ENCODE data around the gene ACAD11. TPM values are rescaled to one million over a fixed set of nuclear protein-coding genes. Genes with fewer than 3 reads are reported as not detected.

The ACAD11 gene, protein sequence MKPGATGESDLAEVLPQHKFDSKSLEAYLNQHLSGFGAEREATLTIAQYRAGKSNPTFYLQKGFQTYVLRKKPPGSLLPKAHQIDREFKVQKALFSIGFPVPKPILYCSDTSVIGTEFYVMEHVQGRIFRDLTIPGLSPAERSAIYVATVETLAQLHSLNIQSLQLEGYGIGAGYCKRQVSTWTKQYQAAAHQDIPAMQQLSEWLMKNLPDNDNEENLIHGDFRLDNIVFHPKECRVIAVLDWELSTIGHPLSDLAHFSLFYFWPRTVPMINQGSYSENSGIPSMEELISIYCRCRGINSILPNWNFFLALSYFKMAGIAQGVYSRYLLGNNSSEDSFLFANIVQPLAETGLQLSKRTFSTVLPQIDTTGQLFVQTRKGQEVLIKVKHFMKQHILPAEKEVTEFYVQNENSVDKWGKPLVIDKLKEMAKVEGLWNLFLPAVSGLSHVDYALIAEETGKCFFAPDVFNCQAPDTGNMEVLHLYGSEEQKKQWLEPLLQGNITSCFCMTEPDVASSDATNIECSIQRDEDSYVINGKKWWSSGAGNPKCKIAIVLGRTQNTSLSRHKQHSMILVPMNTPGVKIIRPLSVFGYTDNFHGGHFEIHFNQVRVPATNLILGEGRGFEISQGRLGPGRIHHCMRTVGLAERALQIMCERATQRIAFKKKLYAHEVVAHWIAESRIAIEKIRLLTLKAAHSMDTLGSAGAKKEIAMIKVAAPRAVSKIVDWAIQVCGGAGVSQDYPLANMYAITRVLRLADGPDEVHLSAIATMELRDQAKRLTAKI
- 10 to 100 TPM in 1 of 2 donors, 1 to 10 TPM in 1; 8.4 to 10.6 TPM for polyA plus RNA-seq

- Histone ChIP-seq H3K27ac (ENCODE audit: low read depth in 2 of 2, low read length in 1 of 2) (peak within 1 kb of the TSS; percentile 90 to 92), H3K9me3 (ENCODE audit: control insufficient read depth in 2 of 2, insufficient read depth in 1 of 2, low read depth in 1 of 2, low read length in 1 of 2) (no peaks in the 10 kb centered on the region), H3K36me3 (ENCODE audit: control insufficient read depth in 2 of 2, insufficient read depth in 2 of 2, low read length in 1 of 2) (no peaks in the 10 kb centered on the region), H3K4me3 (ENCODE audit: low read depth in 1 of 2, low read length in 2 of 2) (peak within 1 kb of the TSS; percentile 92 to 99), H3K27me3 (ENCODE audit: control insufficient read depth in 1 of 2, insufficient read depth in 2 of 2, low read length in 2 of 2) (no peaks in the 10 kb centered on the region), H3K4me1 (ENCODE audit: control insufficient read depth in 2 of 2, insufficient read depth in 2 of 2, low read length in 1 of 2) (no peaks in the 10 kb centered on the region)
- 0 to 1% methylated on average over 34 of the region's 34 CpGs for WGBS, 2 donors
Observed at GRCh38 chr3:132659365-132660051, at the start of gene ACAD11. Gene ACAD11 (minus strand): TSS chr3:132659809. CDS start chr3:132659751, 58 bp downstream.

- Histone ChIP-seq H3K27ac (ENCODE audit: low read depth in 2 of 2, low read length in 1 of 2) (no peak overlapping the region), H3K4me3 (ENCODE audit: low read depth in 1 of 2, low read length in 2 of 2) (no peak overlapping the region), H3K4me1 (ENCODE audit: control insufficient read depth in 2 of 2, insufficient read depth in 2 of 2, low read length in 1 of 2) (no peaks in the 10 kb centered on the region), H3K36me3 (ENCODE audit: control insufficient read depth in 2 of 2, insufficient read depth in 2 of 2, low read length in 1 of 2) (peaks cover 3 to 10% of the 10 kb centered on the region in 2 donors), H3K9me3 (ENCODE audit: control insufficient read depth in 2 of 2, insufficient read depth in 1 of 2, low read depth in 1 of 2, low read length in 1 of 2) (no peaks in the 10 kb centered on the region), H3K27me3 (ENCODE audit: control insufficient read depth in 1 of 2, insufficient read depth in 2 of 2, low read length in 2 of 2) (no peaks in the 10 kb centered on the region)
- WGBS, 2 donors, result 74 to 93% methylated on average over 2 of the region's 2 CpGs
Observed at GRCh38 chr3:132703733-132704132, 44.1 kb upstream of the ACAD11 start.

DNA sequence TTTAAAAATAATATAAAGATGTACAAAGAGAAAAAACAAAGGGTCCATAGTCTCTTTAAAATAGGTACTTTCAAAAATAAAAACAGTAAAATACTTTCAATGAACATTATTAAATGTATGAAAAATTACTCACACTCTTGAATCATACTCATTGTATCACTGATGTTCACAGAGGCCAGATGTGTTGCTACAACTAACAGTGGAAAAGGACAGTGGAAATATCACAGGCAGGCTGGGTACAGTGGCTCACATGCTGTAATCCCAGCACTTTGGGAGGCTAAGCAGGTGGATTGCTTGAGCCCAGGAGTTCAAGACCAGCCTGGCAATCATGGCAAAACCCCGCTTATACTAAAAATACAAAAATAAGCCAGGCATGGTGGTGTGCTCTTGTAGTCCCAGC is 35.8 kb upstream of the ACAD11 start:
- H3K27ac ChIP-seq (ENCODE audit: low read depth in 2 of 2, low read length in 1 of 2), result no peak overlapping the region
- H3K4me1 ChIP-seq (ENCODE audit: control insufficient read depth in 2 of 2, insufficient read depth in 2 of 2, low read length in 1 of 2), result no peaks in the 10 kb centered on the region
- no peak overlapping the region for H3K4me3 ChIP-seq (ENCODE audit: low read depth in 1 of 2, low read length in 2 of 2)
- no peaks in the 10 kb centered on the region for H3K27me3 ChIP-seq (ENCODE audit: control insufficient read depth in 1 of 2, insufficient read depth in 2 of 2, low read length in 2 of 2)
- peaks cover 7 to 9% of the 10 kb centered on the region in 2 donors for H3K36me3 ChIP-seq (ENCODE audit: control insufficient read depth in 2 of 2, insufficient read depth in 2 of 2, low read length in 1 of 2)
- H3K9me3 ChIP-seq (ENCODE audit: control insufficient read depth in 2 of 2, insufficient read depth in 1 of 2, low read depth in 1 of 2, low read length in 1 of 2), result no peaks in the 10 kb centered on the region
- 97 to 98% methylated on average over 1 of the region's 1 CpG for WGBS, 2 donors

- H3K27me3 ChIP-seq (ENCODE audit: control insufficient read depth in 1 of 2, insufficient read depth in 2 of 2, low read length in 2 of 2), result no peaks in the 10 kb centered on the region
- WGBS, 2 donors, result 70 to 78% methylated on average over 4 of the region's 4 CpGs
- no peaks in the 10 kb centered on the region for H3K9me3 ChIP-seq (ENCODE audit: control insufficient read depth in 2 of 2, insufficient read depth in 1 of 2, low read depth in 1 of 2, low read length in 1 of 2)
- no peaks in the 10 kb centered on the region for H3K4me1 ChIP-seq (ENCODE audit: control insufficient read depth in 2 of 2, insufficient read depth in 2 of 2, low read length in 1 of 2)
- H3K36me3 ChIP-seq (ENCODE audit: control insufficient read depth in 2 of 2, insufficient read depth in 2 of 2, low read length in 1 of 2), result peaks cover 7 to 9% of the 10 kb centered on the region in 2 donors
- no peak overlapping the region for H3K27ac ChIP-seq (ENCODE audit: low read depth in 2 of 2, low read length in 1 of 2)
- no peak overlapping the region for H3K4me3 ChIP-seq (ENCODE audit: low read depth in 1 of 2, low read length in 2 of 2)
Observed at GRCh38 chr3:132694991-132695390, 35.4 kb upstream of the ACAD11 start.

DNA sequence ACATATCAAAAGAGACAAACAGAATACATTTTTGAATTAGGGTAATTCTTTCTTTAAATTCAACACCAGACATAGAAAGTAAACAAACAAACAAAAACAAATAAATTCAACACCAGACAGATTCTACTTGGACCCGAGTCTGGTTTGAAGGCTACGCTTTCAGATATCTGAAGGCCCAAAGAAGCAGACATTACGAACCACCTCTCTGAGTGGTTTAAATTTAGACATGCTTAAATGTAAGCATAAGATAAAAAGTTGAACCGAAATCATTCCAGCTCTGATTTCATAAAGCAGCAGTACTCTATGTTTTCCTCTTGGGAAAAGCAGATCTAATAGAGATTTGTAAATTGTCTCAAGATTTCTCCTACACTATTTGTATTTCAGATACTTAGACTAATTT is 30.4 kb upstream of the ACAD11 start:
- Histone ChIP-seq H3K4me1 (ENCODE audit: control insufficient read depth in 2 of 2, insufficient read depth in 2 of 2, low read length in 1 of 2) (no peaks in the 10 kb centered on the region), H3K36me3 (ENCODE audit: control insufficient read depth in 2 of 2, insufficient read depth in 2 of 2, low read length in 1 of 2) (peaks cover 6 to 13% of the 10 kb centered on the region in 2 donors), H3K4me3 (ENCODE audit: low read depth in 1 of 2, low read length in 2 of 2) (no peak overlapping the region), H3K9me3 (ENCODE audit: control insufficient read depth in 2 of 2, insufficient read depth in 1 of 2, low read depth in 1 of 2, low read length in 1 of 2) (no peaks in the 10 kb centered on the region), H3K27me3 (ENCODE audit: control insufficient read depth in 1 of 2, insufficient read depth in 2 of 2, low read length in 2 of 2) (no peaks in the 10 kb centered on the region), H3K27ac (ENCODE audit: low read depth in 2 of 2, low read length in 1 of 2) (no peak overlapping the region)
- whole genome bisulfite sequencing, 2 donors, result 92 to 96% methylated on average over 4 of the region's 4 CpGs

GRCh38 chr3:132682201-132682600 is 22.6 kb upstream of the ACAD11 start:
- Histone ChIP-seq H3K36me3 (ENCODE audit: control insufficient read depth in 2 of 2, insufficient read depth in 2 of 2, low read length in 1 of 2) (no peaks in the 10 kb centered on the region), H3K27me3 (ENCODE audit: control insufficient read depth in 1 of 2, insufficient read depth in 2 of 2, low read length in 2 of 2) (no peaks in the 10 kb centered on the region), H3K4me3 (ENCODE audit: low read depth in 1 of 2, low read length in 2 of 2) (no peak overlapping the region), H3K9me3 (ENCODE audit: control insufficient read depth in 2 of 2, insufficient read depth in 1 of 2, low read depth in 1 of 2, low read length in 1 of 2) (no peaks in the 10 kb centered on the region), H3K4me1 (ENCODE audit: control insufficient read depth in 2 of 2, insufficient read depth in 2 of 2, low read length in 1 of 2) (no peaks in the 10 kb centered on the region), H3K27ac (ENCODE audit: low read depth in 2 of 2, low read length in 1 of 2) (no peak overlapping the region)

DNA sequence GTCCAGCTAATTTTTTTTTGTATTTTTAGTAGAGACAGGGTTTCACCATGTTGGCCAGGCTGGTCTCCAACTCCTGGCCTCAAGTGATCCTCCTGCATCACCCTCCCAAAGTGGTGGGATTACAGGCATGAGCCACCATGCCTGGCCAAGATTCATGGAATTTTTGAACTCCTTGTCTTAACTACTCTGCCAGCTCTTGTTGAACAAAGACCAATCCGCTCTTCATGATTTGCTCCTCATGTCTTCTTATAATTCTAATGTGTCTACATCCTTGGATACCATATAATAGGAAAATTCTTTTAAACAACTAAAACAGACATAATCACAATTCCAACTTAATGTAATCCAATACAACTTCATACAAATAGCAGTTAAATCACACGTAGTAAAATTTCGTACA is 21.8 kb upstream of the ACAD11 start:
- Histone ChIP-seq H3K36me3 (ENCODE audit: control insufficient read depth in 2 of 2, insufficient read depth in 2 of 2, low read length in 1 of 2) (no peaks in the 10 kb centered on the region), H3K4me3 (ENCODE audit: low read depth in 1 of 2, low read length in 2 of 2) (no peak overlapping the region), H3K4me1 (ENCODE audit: control insufficient read depth in 2 of 2, insufficient read depth in 2 of 2, low read length in 1 of 2) (no peaks in the 10 kb centered on the region), H3K27me3 (ENCODE audit: control insufficient read depth in 1 of 2, insufficient read depth in 2 of 2, low read length in 2 of 2) (no peaks in the 10 kb centered on the region), H3K27ac (ENCODE audit: low read depth in 2 of 2, low read length in 1 of 2) (no peak overlapping the region), H3K9me3 (ENCODE audit: control insufficient read depth in 2 of 2, insufficient read depth in 1 of 2, low read depth in 1 of 2, low read length in 1 of 2) (no peaks in the 10 kb centered on the region)
- 89 to 92% methylated on average over 3 of the region's 3 CpGs for WGBS, 2 donors

DNA sequence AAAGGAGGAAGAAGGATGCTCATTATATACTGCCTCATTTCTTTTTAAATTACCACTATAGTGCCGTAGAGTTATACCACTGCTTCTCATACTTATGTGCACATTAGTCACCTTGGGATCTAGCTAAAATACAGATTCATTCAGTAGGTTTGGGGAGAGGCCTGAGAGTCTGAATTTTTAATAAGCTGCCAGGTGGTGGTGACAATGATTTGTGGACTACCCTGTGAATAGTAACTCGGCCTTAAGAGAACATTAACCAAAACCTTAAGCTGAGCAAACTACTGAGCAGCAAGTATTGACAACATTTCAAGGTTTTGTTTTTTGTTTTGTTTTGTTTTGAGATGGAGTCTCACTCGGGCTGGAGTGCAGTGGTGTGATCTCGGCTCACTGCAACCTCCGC is 20.3 kb upstream of the ACAD11 start:
- Histone ChIP-seq H3K9me3 (ENCODE audit: control insufficient read depth in 2 of 2, insufficient read depth in 1 of 2, low read depth in 1 of 2, low read length in 1 of 2) (no peaks in the 10 kb centered on the region), H3K4me1 (ENCODE audit: control insufficient read depth in 2 of 2, insufficient read depth in 2 of 2, low read length in 1 of 2) (no peaks in the 10 kb centered on the region), H3K27me3 (ENCODE audit: control insufficient read depth in 1 of 2, insufficient read depth in 2 of 2, low read length in 2 of 2) (no peaks in the 10 kb centered on the region), H3K27ac (ENCODE audit: low read depth in 2 of 2, low read length in 1 of 2) (no peak overlapping the region), H3K36me3 (ENCODE audit: control insufficient read depth in 2 of 2, insufficient read depth in 2 of 2, low read length in 1 of 2) (no peaks in the 10 kb centered on the region), H3K4me3 (ENCODE audit: low read depth in 1 of 2, low read length in 2 of 2) (no peak overlapping the region)
- WGBS, 2 donors, result 87 to 94% methylated on average over 5 of the region's 5 CpGs

GRCh38 chr3:132675408-132675807 is 15.8 kb upstream of the ACAD11 start:
- no peaks in the 10 kb centered on the region for H3K9me3 ChIP-seq (ENCODE audit: control insufficient read depth in 2 of 2, insufficient read depth in 1 of 2, low read depth in 1 of 2, low read length in 1 of 2)
- peaks cover 0 to 2% of the 10 kb centered on the region in 2 donors for H3K36me3 ChIP-seq (ENCODE audit: control insufficient read depth in 2 of 2, insufficient read depth in 2 of 2, low read length in 1 of 2)
- no peak overlapping the region for H3K27ac ChIP-seq (ENCODE audit: low read depth in 2 of 2, low read length in 1 of 2)
- H3K4me3 ChIP-seq (ENCODE audit: low read depth in 1 of 2, low read length in 2 of 2), result no peak overlapping the region
- no peaks in the 10 kb centered on the region for H3K27me3 ChIP-seq (ENCODE audit: control insufficient read depth in 1 of 2, insufficient read depth in 2 of 2, low read length in 2 of 2)
- no peaks in the 10 kb centered on the region for H3K4me1 ChIP-seq (ENCODE audit: control insufficient read depth in 2 of 2, insufficient read depth in 2 of 2, low read length in 1 of 2)

Measured in esophagus (tissue), 2 donors.